Measurements from ENCODE around the gene ZNF853.

GRCh38 chr7:6641305-6642035 lies 26.1 kb downstream of the ZNF853 start:
- TF ChIP-seq POLR2AphosphoS5 (IDR thresholded peaks at IDR 0.05; ENCODE audit: borderline replicate concordance, low read depth, low read length) (no peak), EZH2 (IDR thresholded peaks at IDR 0.05) (no peak)

All from SK-N-MC (cell line).